GM12874 (cell line): ENCODE measurements around the gene NOS2.

Source experiments
- CTCF ChIP-seq: IDR thresholded peaks from 2 replicates; pipeline ENCODE4 v1.5.1; 2011; ENCODE audit warnings: low read depth, mild to moderate bottlenecking, control low read depth, low read length, moderate library complexity; ENCODE audit not compliant: insufficient read depth

Gene NOS2

GRCh38 chr17:27797390-27798091 is 2.8 kb downstream of the NOS2 start:
- peak; percentile 4; the same call in 1 of the 2 replicates for TF ChIP-seq CTCF

GRCh38 chr17:27793906-27794569 is 6.3 kb downstream of the NOS2 start:
- TF ChIP-seq CTCF = no peak

GRCh38 chr17:27793168-27793905 is 7.0 kb downstream of the NOS2 start:
- TF ChIP-seq CTCF = no peak

GRCh38 chr17:27792095-27792494 is 8.2 kb downstream of the NOS2 start:
- no peak for TF ChIP-seq CTCF

GRCh38 chr17:27788919-27789318 is 11.4 kb downstream of the NOS2 start:
- TF ChIP-seq CTCF = no peak

- no peak for TF ChIP-seq CTCF
These were observed 16.6 kb downstream of the NOS2 start for GRCh38 chr17:27783440-27784350.
